ENCODE results near the gene MYOF. TPM values are rescaled to one million over a fixed set of nuclear protein-coding genes. Genes with fewer than 3 reads are reported as not detected.
A peak's percentile ranks its signal among the peaks of the same experiment; 100 is the strongest.

The MYOF gene
- polyA plus RNA-seq, 1 of the 3 experiments (the other 2 are of a cell fraction): 103 TPM

GRCh38 chr10:93471110-93471651 is 11.0 kb downstream of the MYOF start (continued):
- TF ChIP-seq RAD21 (IDR thresholded peaks at IDR 0.05; ENCODE audit: low read length): no peak
- no peak for TF ChIP-seq RFX5 (IDR thresholded peaks at IDR 0.05; ENCODE audit: low read length)
- peak; percentile 99 for TF ChIP-seq JUND (IDR thresholded peaks at IDR 0.05)
- no peak for TF ChIP-seq MXI1 (IDR thresholded peaks at IDR 0.05; ENCODE audit: low read depth, low read length)
- peak; percentile 53; the same call in 1 of the 2 replicates for TF ChIP-seq YY1 (IDR thresholded peaks at IDR 0.05; ENCODE audit: low read depth)
- TF ChIP-seq TAF1 (IDR thresholded peaks at IDR 0.05; ENCODE audit: borderline replicate concordance, low read depth, low read length): no peak
- peak; percentile 46; the same call in 1 of the 2 replicates for TF ChIP-seq MEF2A (IDR thresholded peaks at IDR 0.05; ENCODE audit: borderline replicate concordance, low read depth)
- TF ChIP-seq RXRA (IDR thresholded peaks at IDR 0.05; ENCODE audit: borderline replicate concordance, low read depth): peak; percentile 86
- TF ChIP-seq TEAD4 (IDR thresholded peaks at IDR 0.05; ENCODE audit: borderline replicate concordance, insufficient read depth): peak; percentile 91
- no peak for TF ChIP-seq IRF3 (IDR thresholded peaks at IDR 0.05; ENCODE audit: low read depth, low read length)

- Histone ChIP-seq H3K27me3 (ENCODE audit: insufficient read depth) (no peaks in the 10 kb centered on the region), H3K4me3 (ENCODE audit: low read depth in 2 of 2, low read length in 1 of 2) (no peak overlapping the region), H3K4me1 (ENCODE audit: control insufficient read depth in 1 of 2, insufficient read depth in 2 of 2, low read depth in 1 of 2, low read length in 1 of 2) (peaks cover 21 to 52% of the 10 kb centered on the region in 2 experiments; a peak in 3 of 4 replicates), H4K20me1 (ENCODE audit: insufficient read depth) (no peaks in the 10 kb centered on the region), H3F3A (replicated peaks; ENCODE audit: insufficient read depth) (peaks cover 83% of the 10 kb centered on the region), H3K9me2 (no peaks in the 10 kb centered on the region), H3K9ac (peak overlapping the region; percentile 88; the same call in 1 of the 2 replicates), H2AFZ (ENCODE audit: low read depth) (no peak overlapping the region), H3K9me3 (no peaks in the 10 kb centered on the region), H3K79me2 (ENCODE audit: insufficient read depth) (peaks cover 77% of the 10 kb centered on the region), H3K36me3 (replicated peaks in 1 of 2; ENCODE audit: control insufficient read depth in 1 of 2, insufficient read depth in 2 of 2, low read length in 1 of 2) (peaks cover 0 to 24% of the 10 kb centered on the region in 2 experiments), H3K4me2 (peak overlapping the region; percentile 64), H3K27ac (ENCODE audit: low read depth in 2 of 2, low read length in 1 of 2) (peak overlapping the region; percentile 35 to 99; a peak in 3 of 4 replicates)
- POLR2A ChIA-PET: no interaction called here
- CTCF ChIA-PET: interaction anchor here (1.1 to 8.8 kb wide), 3 partner anchors 13 to 117 kb away, joined by 4 to 92 read pairs (median 29); partner anchors contain the start of gene MYOF
- WGBS (ENCODE audit: low lambda C conversion rate): 81% methylated on average over 3 of the region's 3 CpGs
- DNase-seq: no peak
- TF ChIP-seq TAF1 (IDR thresholded peaks at IDR 0.05; ENCODE audit: borderline replicate concordance, low read depth, low read length) (no peak), JUND (IDR thresholded peaks at IDR 0.05) (no peak), NFIC (IDR thresholded peaks at IDR 0.05; ENCODE audit: borderline replicate concordance) (no peak), PBX3 (IDR thresholded peaks at IDR 0.05) (no peak), MEF2A (IDR thresholded peaks at IDR 0.05; ENCODE audit: borderline replicate concordance, low read depth) (no peak), POLR2AphosphoS5 (IDR thresholded peaks at IDR 0.05; ENCODE audit: low read depth, low read length) (no peak), SMC3 (IDR thresholded peaks at IDR 0.05; ENCODE audit: low read depth, low read length) (no peak), YY1 (IDR thresholded peaks at IDR 0.05; ENCODE audit: low read depth) (no peak), USF1 (IDR thresholded peaks at IDR 0.05; ENCODE audit: borderline replicate concordance, low read depth) (no peak), MAX (IDR thresholded peaks at IDR 0.05; ENCODE audit: low read depth) (no peak), FOXM1 (IDR thresholded peaks at IDR 0.05; ENCODE audit: low read depth) (no peak), REST (IDR thresholded peaks at IDR 0.05; ENCODE audit: low read depth, low read length) (no peak), CTCF (IDR thresholded peaks at IDR 0.05) (no peak), TEAD4 (IDR thresholded peaks at IDR 0.05; ENCODE audit: borderline replicate concordance, insufficient read depth) (no peak), GATA2 (CRISPR knock-in tag; IDR thresholded peaks at IDR 0.05) (no peak), TCF12 (IDR thresholded peaks at IDR 0.05) (no peak)
Measured at GRCh38 chr10:93469454-93469853, 12.7 kb downstream of the MYOF start.

Measured in SK-N-SH (cell line).